ENCODE measurements around the gene PDE7B.

The PDE7B gene

GRCh38 chr6:136033416-136033815 lies 181.9 kb downstream of the PDE7B start:
- Histone ChIP-seq H3K36me3 (ENCODE audit: control insufficient read depth in 2 of 2, insufficient read depth in 1 of 2, low read length in 2 of 2) (no peaks in the 10 kb centered on the region), H3K27ac (ENCODE audit: extremely low read depth, low read depth, low read length) (no peak overlapping the region), H3K4me3 (ENCODE audit: low read depth, low read length) (no peak overlapping the region), H3K4me1 (ENCODE audit: control insufficient read depth, insufficient read depth, low read length) (no peaks in the 10 kb centered on the region), H3K9me3 (ENCODE audit: control insufficient read depth, insufficient read depth, low read depth, low read length) (no peaks in the 10 kb centered on the region)
- no peak for TF ChIP-seq ZNF37A (tag by site-specific recombination; IDR thresholded peaks at IDR 0.05)
- TF ChIP-seq ELK4 (IDR thresholded peaks at IDR 0.05; ENCODE audit: borderline replicate concordance, low read depth, low read length), result no peak
- no peak for TF ChIP-seq ZNF747 (tag by site-specific recombination; IDR thresholded peaks at IDR 0.05)
- no peak for TF ChIP-seq BCL11B (tag by site-specific recombination; IDR thresholded peaks at IDR 0.05; ENCODE audit: low read depth)
- no peak for TF ChIP-seq ZNF280D (tag by site-specific recombination; IDR thresholded peaks at IDR 0.05)
- TF ChIP-seq ZBTB1 (tag by site-specific recombination; IDR thresholded peaks at IDR 0.05), result no peak
- TF ChIP-seq ZNF692 (tag by site-specific recombination; IDR thresholded peaks at IDR 0.05), result no peak
- no peak for TF ChIP-seq ZNF514 (tag by site-specific recombination; IDR thresholded peaks at IDR 0.05)
- TF ChIP-seq ZNF24 (tag by site-specific recombination; IDR thresholded peaks at IDR 0.05), result no peak
- no peak for TF ChIP-seq PBX3 (CRISPR knock-in tag; IDR thresholded peaks at IDR 0.05)
- TF ChIP-seq ZBTB17 (tag by site-specific recombination; IDR thresholded peaks at IDR 0.05), result no peak
- no peak for TF ChIP-seq MEIS1 (CRISPR knock-in tag; IDR thresholded peaks at IDR 0.05; ENCODE audit: borderline replicate concordance)
- no peak for TF ChIP-seq ZNF660 (tag by site-specific recombination; IDR thresholded peaks at IDR 0.05)
- POLR2A ChIA-PET, result no interaction called here
- CTCF ChIA-PET, result interaction anchor here (1.1 to 2.1 kb wide), 3 partner anchors 12 to 193 kb away, joined by 3 to 10 read pairs (median 3); no protein-coding TSS in a partner anchor

- POLR2A ChIA-PET, result no interaction called here
- no peaks in the 10 kb centered on the region for H3K4me1 ChIP-seq (ENCODE audit: control insufficient read depth, insufficient read depth, low read length)
- no peaks in the 10 kb centered on the region for H3K9me3 ChIP-seq (ENCODE audit: control insufficient read depth, insufficient read depth, low read depth, low read length)
- H3K27ac ChIP-seq (ENCODE audit: extremely low read depth, low read depth, low read length), result no peak overlapping the region
- TF ChIP-seq ZNF623 (tag by site-specific recombination; IDR thresholded peaks at IDR 0.05) (no peak), ZNF157 (tag by site-specific recombination; IDR thresholded peaks at IDR 0.05) (peak; percentile 54; the same call in 1 of the 2 replicates)
- no peaks in the 10 kb centered on the region for H3K36me3 ChIP-seq (ENCODE audit: control insufficient read depth in 2 of 2, insufficient read depth in 1 of 2, low read length in 2 of 2)
- CTCF ChIA-PET, result interaction anchor here (0.6 to 1.3 kb wide), 3 partner anchors 11 to 233 kb away, joined by 3 to 5 read pairs (median 3); no protein-coding TSS in a partner anchor
- H3K4me3 ChIP-seq (ENCODE audit: low read depth, low read length), result no peak overlapping the region
Observed at GRCh38 chr6:136034422-136034821, 182.9 kb downstream of the PDE7B start.

Measured in HEK293 (cell line).